NCI-H2107 (cell line): Measurements from ENCODE around the gene NKD1.
"Not testable (repeated sequence)": the region's sequence is repeated elsewhere in the genome, so short reads cannot be mapped to it uniquely, and the experiment has no call there.

Experiments
- DNase-seq: peaks from one replicate; lab custom pipeline; 2025; lab: John Stamatoyannopoulos, UW

Gene NKD1, protein sequence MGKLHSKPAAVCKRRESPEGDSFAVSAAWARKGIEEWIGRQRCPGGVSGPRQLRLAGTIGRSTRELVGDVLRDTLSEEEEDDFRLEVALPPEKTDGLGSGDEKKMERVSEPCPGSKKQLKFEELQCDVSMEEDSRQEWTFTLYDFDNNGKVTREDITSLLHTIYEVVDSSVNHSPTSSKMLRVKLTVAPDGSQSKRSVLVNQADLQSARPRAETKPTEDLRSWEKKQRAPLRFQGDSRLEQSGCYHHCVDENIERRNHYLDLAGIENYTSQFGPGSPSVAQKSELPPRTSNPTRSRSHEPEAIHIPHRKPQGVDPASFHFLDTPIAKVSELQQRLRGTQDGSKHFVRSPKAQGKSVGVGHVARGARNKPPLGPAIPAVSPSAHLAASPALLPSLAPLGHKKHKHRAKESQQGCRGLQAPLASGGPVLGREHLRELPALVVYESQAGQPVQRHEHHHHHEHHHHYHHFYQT

DNA sequence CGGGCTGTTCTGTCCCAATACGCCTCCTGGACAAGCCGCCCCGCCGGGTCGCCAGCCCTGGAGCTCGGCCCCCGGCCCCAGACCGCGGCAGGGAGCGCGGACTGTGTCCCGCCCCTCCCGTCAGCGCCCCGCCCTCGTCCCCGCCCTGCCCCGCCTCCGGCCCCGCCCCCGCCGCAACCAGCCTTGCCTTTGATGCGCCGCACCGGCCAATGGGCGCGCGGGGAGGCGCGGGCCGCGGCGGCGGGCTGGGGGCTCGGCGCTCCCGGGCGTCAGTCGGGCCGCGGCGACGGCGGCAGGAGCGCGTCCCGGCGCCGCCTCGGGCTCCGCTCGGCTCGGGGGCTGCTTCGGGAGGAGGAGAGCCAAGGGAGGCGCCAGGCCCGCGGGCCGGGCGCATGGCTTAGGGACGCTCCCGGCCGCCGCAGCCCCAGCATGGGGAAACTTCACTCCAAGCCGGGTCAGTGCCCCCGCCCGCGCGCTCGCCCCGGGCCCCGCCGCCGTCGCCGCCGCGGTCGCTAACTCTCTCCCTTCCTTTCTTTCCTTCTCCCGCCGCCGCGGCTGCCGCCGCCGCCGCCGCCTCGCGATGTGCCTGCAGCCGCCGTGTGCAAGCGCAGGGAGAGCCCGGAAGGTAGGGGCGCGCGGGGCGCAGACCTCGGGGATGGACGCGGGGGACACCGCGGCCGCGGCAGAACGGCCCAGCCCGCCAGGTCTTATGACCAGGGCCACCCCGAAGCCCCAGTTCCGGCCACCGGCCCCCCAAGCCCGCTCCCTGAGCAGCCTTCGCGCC, at the start of gene NKD1:
Gene NKD1, plus strand, starts transcription at position 272 of the 784 bp plus-strand sequence. Its CDS starts 158 bp downstream, at position 430.
- no peak for DNase-seq

GRCh38 chr16:50498431-50499155, 49.6 kb upstream of the NKD1 start:
- DNase-seq = no peak

DNA sequence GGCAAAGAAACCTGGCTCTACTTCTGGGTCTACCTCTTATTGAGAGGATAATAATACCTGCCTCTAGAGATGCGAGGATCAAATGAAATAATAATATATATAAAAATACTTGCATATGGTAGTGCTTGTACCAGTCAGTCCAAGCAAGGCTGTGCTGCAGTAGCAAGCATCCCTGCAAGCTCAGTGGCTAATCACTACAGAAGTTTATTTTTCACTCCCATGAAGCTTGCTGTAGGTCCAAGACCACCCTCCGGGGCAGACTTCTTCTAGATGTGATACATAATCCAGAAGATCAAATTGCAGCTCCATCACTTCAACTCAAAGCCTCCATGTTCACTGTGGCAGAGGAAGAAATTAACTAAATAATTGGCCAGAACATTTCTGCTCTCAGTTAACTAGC, 48.9 kb upstream of the NKD1 start:
- no peak for DNase-seq

DNA sequence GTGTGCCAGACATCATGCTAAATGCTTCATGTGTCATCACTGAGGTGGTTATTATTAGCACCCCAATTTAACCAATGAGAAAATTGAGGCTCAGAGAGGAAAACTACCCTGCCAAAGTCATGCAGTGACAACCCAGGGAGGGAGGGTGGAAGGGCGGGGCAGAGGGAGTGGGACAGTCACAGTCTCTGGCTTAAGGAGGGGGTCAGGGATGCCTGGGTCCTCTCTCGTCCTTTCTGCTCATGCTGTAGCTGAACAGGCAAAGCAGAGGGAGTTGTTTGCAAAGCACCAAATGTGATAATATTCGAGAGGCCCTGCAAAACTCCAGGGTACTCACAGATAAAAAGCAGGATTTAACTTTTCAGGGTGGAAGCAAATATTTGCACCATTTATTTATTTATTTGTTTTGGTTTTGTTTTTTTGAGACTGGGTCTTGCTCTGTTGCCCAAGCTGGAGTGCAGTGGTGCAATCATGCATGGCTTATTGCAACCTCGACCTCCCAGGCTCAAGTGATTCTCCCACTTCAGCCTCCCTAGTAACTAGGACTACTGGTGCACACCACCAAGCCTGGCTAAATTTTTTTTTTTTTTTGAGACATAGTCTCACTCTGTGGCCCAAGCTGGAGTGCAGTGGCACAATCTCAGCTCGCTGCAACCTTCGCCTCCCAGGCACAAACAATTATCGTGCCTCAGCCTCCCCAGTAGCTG, 47.9 kb upstream of the NKD1 start:
- no peak for DNase-seq

DNA sequence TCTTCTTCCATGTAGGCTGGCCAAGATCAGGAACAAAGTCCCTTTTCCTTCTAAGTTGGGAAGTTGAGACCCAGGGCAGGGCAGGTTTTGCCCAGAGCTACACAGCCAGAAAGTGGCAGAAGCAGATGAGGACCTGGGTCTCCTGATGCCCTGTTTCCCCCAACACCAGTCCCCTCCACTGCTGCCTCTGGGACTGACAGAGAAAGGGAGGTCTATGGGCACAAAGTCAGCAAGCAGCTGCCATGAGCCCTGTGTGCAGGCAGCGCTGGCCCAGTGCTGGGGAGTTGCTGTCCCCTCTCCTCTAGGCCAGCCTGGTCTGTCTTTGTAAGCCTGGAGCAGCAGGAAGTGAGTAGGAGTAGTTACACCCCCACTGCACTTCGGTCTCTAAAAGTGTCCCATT, 46.9 kb upstream of the NKD1 start:
- DNase-seq = no peak

DNA sequence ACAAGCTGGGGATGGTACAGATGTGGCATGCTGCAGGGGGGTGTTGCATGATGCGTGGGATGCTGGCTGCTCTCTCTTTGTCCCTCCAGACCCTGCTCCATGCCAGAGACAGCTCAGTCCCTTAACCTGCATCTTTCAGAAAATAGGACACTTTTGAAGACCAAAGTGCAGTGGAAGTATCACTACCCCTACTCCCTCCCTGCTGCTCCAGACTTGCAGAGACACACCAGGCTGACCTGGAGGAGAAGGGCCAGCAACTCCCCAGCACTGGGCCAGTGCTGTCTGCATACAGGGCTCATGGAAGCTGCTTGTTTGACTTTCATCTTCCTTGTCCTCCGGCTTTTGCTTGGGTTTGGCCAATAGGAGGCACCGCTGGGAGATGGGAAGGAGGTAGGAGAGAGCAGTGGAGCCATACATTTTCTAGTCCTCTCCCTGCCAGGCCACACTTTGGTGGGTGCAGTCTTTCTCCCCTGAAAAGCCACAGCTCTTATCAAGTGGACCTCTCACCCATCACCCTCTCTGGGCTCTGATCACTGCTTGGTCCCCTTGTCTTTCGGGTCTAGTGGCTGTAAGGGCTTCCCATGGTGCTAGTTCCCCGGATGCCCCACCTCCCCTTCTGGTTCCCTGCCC, 46.1 kb upstream of the NKD1 start:
- DNase-seq = no peak

- DNase-seq = no peak
These were observed 45.6 kb upstream of the NKD1 start for GRCh38 chr16:50502616-50503011.

GRCh38 chr16:50503868-50504531, 44.2 kb upstream of the NKD1 start:
- not testable (repeated sequence) for DNase-seq

DNA sequence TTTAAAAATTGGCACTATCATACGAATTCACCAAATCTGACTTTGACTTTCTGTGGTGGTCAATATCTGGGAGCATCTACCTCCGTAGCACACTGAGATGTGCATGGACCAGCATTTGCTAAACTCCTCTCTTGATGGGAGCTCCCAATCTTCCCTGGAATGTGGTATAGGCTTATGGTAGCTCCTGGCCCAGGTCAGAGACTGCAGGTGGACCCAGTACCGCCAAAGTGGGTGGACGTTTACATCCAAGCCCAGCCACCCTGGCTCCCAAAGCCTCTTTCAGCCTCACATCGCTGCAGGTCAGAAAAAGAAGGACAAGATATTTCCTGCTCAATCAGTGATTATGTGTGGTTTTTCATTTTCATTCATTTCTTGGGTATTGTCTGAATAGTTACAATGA, 43.1 kb upstream of the NKD1 start:
- DNase-seq = no peak

- DNase-seq = no peak
These were observed 42.3 kb upstream of the NKD1 start for GRCh38 chr16:50505714-50506542.

DNA sequence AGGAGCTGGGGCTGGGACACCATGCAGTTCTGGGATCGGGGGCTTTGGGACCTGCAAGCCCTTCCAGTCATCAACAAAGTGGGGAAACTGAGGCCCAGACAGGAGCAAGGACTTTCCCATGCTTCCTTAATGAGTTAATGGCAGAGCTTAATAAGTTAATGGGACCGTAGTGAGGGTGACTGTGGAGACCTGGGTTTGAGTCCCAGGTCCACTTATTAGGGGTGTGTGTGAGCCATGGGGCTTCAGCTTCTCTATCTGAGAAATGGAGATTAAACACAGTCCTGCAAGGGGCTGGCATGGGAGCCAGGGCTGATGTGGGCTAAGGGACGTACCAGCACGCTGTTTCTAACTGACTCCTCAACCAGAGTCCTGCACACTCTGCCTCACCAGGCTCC, 41.7 kb upstream of the NKD1 start:
- no peak for DNase-seq

DNA sequence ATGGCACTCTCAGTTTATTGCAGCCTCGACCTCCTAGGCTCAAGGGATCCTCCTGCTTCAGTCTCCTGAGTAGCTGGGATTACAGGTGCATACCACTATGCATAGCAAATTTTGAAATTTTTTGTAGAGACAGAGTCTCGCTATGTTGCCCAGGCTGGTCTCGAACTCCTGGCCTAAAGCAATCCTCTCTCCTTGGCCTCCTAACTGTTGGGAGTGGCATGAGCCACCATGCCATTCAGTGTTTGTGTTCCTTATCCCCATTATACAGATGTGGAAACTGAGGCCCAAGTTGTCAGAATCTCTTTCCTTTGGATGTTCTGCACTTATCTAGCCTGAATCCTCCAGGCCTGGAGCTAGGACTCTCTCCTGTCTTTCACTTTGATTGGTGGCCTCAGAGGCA, 40.8 kb upstream of the NKD1 start:
- DNase-seq = no peak

DNA sequence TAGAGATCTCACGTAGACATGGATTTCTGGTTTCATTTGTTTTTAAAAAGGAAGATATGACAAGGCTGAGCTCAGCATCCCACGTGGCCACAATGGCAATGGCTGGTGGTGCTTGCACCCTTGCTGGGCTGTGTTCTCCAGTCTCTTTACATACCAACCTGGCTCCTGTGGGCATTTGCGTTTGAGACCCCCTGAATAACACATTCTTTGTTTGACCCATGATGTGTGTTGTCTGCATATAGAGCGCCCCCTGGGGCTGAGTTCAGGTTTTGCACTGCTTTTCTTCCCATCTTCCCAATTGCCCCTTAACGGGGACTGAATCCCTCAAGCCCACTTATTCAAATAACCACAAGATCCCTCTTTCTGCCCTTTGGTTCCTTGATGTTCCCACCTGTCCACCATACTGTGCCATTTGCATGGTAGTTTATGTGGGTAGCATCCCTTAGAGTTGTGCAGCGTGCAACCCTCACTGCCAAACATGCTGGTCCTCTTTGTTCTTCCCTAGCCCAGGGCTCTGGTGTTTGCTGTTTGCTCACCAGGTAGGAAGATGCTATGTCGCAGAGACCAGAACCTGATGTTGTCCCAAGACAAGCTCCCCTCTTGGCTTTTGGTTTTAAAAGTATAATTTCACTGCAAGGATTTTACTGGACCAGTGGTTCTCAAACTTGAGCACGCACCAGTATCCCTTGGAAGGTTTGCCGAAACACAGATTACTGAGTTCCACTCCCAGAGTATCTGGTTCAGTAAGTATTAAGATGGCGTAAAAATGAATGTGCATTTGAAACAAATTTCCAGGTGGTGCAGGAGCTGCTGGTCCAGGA, 38.5 kb upstream of the NKD1 start:
- no peak for DNase-seq

- no peak for DNase-seq
These were observed 33.0 kb upstream of the NKD1 start for GRCh38 chr16:50515218-50515617.

DNA sequence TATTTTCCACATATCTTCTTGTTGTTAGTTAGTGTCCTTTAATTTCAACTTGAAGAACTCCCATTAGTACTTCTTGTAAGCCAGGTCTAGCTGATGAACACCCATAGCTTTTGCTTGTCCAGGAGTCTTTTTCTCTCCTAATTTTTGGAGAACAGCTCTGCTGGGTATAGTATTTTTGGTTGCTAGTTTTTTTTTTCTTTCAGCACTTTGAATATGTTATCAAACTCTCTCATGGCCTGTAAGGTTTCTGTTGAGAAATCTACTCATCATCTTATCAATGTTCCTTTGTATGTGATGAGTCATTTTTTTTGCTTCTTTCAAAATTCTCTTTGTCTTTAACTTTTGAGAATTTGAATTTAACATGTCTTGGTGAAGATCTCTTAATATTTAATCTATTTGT, 31.8 kb upstream of the NKD1 start:
- no peak for DNase-seq

DNA sequence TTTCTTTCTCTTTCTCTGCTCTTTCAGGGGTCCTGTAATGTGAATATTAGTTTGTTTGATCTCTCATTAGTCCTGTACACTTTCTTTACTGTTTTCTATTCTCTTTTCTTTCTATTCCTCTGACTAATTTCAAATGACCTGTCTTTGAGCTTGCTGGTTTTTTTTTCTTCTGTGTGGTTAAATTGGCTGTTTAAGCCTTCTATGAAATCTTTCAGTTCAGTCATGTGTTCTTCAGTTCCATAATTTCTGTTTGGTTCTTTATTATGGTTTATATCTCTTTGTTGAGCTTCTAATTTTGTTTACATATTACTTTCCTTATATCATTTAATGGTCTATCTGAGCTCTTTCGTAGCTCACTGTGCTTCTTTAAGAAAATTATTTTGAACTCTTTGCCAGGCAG, 31.3 kb upstream of the NKD1 start:
- DNase-seq = no peak

DNA sequence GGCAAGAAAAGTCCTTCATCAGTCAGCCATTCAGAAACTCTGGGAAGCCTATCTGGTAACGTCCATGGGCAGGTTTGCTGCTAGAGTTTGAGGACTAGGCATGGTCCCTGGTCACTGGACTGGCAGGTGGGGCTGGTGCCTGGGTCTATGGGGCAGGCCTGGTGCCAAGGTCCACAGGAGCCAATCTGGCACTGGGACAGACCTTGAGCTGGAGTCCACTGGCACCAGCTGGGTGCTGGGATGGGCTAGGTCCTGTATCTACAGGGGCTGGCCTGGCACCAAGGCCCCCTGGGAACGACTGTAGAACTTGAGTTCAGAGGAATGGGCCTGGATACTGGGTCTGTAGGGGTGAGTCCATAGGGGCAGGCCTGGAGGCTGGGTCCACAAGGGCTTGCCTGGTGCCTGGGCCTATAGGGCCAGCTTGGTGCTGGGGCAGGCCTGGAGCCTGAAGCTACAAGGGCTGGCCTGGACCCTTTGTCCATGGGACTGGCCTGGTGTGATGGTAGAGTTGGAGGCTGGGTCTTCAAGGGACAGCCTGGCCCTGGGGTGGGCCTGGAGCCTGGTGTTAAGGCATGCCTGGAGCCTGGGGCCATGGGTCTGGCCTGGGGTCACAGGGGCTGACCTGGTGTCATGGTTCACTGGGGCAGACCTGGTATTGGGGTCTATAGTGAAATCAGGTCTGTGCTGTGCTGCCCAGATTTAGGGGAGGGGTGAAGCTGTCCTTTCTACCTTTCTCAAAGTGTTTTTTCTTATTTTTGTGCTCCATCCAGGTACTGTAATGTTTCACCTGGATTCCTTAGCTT, 30.5 kb upstream of the NKD1 start:
- DNase-seq = no peak

GRCh38 chr16:50519001-50519400, 29.2 kb upstream of the NKD1 start:
- no peak for DNase-seq
